Epidermal melanocyte (primary cell): ENCODE data around the gene STEAP1.
A peak's percentile ranks its signal among the peaks of the same experiment; 100 is the strongest.
"Not testable (repeated sequence)": the region's sequence is repeated elsewhere in the genome, so short reads cannot be mapped to it uniquely, and the experiment has no call there.

Experiments
- DNase-seq: peaks from one replicate; pipeline ENCODE4 v3.0.0; 2011; ENCODE audit warnings: low spot score; ENCODE audit not compliant: insufficient read length

The STEAP1 gene

DNA sequence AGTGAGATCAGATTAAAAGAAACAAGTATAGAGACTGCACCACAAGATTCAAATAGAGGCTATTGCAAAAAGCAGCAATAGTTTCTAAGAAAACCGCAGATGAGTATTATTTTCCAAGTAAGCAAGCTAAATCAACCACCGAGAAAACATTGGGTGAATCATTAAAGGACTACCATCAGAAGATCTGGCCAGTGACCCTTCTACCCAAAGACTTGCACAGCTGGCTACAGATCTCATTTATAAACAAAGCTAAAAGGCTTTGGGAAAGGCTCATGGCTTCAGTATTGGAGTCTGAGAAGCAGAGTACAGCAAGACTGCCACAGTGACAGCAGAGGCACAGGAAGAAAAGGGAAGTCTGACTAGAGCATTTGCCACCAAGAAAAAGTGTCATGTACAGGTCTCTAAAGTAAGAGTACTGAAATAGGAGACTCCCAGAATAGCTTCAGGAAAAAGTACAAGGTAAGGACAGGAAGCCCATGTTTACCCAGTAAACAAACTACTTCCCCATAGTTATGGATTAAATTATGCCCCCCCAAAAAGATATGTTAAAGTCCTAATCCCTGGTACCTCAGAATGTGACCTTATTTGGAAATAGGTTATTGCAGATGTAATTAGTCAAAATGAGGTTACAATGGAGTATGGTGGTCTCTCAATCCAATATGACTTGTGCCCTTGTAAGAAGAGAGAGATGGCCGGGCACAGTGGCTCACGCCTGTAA is 19.0 kb downstream of the STEAP1 start:
- DNase-seq = no peak

DNA sequence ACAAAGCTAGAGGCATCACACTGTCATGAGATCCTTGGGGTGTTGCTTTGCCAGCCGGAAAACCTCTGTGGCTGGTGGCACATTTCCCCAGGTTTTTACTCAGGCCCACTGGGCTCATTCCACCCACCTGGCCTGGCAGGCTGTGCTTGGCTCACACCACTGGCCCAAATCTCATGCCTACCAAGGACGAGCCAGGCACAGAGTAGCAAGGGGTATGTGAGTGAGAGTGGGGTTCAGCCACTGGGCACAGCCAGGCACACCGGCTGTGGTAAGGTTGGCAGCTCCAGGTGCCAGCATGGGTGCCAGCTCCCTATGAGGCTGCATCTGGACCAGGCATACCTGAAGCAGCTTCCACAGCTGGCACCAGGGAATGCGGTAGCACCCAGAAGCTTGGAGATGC is 21.4 kb downstream of the STEAP1 start:
- DNase-seq = no peak

DNA sequence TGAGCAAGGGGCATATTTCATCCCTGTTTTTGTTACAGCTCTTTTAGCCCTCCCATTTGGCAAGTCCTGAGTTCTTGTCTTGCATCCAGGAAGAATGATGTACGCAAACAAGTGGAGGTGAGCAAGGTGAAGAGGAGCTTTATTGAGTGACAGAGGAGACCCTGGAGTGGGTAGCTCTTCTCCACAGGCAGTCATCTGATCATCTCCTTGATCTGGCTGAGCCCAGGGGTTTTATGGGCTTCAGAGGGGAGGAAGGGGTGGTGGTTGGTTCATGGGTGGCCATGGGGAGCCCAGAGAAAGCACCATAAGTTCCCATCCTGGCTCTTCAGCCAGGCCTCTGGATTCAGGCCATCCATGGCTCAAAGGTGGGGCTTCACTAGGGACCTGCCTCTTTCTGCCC is 21.9 kb downstream of the STEAP1 start:
- no peak for DNase-seq

DNA sequence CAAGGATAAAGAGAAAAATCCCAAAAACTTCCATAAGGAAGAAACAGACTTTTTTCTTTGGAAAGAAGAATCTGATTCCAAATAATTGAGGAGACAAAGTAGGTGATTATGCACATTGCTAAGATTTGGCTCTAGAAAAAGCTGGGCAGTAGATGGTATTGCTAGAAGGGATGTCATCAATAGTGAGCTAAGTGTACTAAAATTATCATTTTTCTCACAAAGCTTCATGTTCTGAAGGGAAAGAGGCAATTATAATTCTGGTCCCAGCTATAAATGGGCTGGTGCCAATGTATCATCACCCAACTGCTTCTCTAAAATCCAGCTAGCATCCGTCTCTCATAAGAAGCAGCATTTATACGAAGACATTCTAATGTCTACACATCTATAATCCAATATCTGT is 23.9 kb downstream of the STEAP1 start:
- no peak for DNase-seq

DNA sequence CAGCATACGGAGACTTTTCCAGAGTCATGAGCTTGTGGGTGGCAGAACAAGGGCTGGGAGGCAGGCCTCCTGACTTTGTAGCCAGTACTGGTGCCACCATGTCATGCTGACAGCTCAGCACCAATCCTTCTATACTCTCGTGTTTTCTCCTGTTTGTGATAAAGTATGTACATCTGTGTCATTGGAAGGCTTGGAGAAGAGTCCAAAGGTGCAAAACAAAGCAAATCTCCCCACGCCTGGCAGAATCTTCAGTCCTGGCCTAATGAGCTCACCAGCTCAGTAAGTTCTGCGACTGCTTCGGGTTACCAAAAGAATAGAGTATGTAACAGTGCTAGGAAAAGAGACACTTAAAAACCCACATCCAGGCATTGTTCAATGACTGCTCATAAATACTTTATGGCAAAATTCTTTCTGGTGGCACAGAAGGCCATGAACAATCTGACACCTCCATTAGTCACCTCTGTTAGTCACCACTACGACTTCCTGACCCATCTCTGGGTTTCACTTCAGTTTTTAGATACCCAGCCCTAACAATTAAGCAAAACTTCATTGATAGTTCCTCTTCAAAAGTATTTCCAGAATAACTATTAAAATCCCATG is 24.5 kb downstream of the STEAP1 start:
- no peak for DNase-seq

DNA sequence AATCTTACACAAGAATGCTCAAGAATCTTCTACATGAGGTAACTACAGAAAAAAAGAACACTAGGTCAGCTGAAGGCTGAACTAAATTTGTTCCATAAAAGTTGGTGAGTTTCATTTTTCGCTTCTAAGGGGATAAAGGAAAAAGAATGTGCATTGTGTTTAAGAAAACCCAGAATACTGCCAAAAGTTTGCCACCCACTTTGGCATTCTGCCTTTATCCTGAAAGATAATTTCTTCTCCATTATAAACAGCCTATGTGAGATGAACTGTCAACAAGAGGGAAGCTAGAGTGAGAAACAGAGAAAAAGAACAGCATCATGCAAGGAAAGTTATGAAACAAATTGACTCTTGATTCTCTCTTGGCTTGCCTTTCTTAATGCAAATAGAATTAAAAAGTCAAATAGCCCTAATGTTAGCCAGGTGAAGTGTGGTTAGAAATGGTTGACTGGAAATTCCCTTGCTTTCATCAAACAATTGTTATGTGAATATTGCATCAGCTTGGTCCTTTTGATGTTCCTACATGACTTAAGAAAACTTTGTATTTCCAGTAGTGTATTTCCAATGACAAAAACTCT is 25.8 kb downstream of the STEAP1 start:
- DNase-seq = no peak

DNA sequence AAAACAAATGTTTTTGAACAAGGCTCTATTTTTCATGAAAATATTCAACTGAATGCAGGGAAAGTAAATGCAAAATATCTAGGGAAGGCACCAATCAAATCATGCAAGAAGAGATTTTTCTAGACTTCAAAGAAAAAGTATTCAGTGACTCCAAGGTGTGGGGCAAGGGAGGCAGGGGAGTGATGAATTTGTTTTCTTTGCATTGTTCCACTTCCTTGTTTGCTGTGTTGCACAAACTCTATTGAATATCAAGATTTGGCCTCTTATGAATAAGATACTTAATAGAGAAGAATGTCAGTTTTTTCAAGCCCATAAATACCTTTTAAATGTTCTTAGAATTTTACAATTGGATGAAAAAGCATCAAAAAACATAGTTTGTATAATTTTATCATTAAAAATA is 26.4 kb downstream of the STEAP1 start:
- no peak for DNase-seq

DNA sequence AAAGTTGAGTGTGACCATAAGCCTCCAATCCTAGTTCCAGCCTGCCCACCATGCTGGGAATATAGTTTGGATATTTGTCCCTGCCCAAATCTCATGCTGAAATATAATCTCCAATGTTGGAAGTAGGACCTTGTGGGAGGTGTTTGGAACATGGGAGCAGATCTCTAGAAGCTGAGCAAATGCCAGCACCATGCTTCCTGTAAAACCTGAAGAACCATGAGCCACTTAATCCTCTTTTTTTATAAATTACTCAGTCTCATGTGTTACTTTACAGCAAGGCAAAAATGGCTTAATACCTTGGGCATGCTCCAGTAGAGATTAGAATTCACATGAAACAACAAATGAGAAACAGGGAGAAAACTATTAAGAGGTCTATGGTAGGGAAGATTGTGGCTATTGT is 27.2 kb downstream of the STEAP1 start:
- no peak for DNase-seq

DNA sequence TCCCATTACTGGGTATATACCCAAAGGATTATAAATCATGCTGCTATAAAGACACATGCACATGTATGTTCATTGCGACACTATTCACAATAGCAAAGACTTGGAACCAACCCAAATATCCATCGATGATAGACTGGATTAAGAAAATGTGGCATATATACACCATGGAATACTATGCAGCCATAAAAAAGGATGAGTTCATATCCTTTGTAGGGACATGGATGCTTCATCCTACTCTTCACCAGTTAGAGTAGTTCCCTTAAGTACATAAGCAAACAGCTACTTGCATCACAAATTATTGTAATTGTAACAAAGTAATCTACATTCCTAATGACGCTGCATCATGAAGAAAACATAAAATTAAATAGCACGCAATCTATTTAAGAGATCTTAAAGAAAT is 32.0 kb downstream of the STEAP1 start:
- not testable (repeated sequence) for DNase-seq

DNA sequence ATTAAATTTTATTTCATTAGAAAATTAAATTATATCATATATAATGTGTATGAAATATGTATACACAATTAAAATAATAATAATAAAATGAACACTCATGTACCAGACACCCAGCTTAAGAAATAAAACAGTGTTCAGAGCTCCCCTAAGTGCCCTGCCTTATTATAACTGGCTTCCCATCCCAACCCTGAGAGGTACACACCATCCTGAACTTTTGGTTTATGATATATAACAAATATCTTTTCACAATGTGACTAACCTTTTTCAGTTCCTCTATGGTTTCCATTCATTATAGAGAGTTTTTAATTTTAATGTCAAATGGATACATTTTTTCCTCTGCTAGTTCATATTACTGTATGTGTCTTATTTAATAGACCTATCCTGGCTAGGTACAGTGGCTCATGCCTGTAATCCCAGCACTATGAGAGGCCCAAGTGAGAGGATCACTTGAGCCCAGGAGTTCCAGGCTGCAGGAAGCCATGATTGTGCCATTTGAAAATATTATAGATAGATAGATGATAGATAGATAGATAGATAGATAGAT is 33.3 kb downstream of the STEAP1 start:
- DNase-seq = no peak

DNA sequence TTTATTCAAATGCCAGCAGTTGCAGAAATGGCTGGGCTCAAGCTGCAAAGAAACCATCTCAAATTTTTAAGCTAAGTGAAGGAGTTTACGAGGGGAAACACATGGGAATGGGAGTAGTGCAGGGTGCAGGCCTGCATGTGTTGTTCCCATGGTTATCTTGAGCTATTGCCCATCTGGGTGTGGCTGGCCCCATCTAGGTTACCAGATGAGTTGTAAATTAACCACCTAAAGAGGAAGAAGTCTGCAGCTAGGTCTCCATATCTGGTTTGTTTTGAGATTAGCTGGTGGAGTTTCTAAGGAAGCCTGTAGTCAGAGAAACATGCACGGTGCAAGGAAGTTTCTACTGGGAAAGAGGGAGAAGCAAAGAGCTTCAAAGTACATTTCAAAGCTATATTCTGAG is 34.0 kb downstream of the STEAP1 start:
- DNase-seq = no peak

DNA sequence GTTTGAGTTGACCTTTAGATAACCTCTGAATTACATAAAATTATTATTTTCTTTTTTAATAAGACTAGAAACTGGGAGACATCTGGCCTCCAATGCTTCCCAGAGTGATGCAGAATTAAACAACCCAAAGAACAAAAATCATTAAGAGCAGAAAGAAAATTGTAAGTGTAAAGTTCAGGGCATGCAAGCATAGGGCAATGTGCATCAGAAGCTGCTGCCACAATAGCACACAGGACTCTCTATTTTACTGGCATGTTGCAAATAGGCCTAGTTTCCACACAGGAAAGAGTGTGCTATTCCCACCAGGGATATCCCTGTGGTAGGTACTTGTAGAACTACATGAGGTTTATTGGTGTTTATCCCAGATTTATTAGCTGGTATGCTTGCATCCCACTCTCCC is 36.7 kb downstream of the STEAP1 start:
- no peak for DNase-seq

DNA sequence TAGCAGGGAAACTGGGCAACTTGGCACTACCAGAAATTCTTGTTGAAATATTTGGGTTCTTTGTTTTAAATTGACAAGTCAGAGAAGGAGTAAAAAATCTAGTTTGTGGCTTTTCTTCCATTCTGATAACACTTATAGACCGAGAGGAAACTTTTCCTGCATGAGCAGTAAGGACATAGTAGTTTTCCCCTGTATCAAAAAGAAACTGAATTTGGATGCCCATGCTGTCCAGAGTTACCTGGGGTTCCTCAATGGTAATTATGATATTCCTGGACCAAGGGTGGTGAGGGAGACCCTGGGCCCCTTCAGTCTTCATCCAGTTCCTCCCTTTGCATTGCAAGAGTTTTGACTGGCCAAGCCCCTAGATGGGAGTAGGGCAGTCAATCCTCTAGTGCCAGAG is 37.4 kb downstream of the STEAP1 start:
- no peak for DNase-seq

DNA sequence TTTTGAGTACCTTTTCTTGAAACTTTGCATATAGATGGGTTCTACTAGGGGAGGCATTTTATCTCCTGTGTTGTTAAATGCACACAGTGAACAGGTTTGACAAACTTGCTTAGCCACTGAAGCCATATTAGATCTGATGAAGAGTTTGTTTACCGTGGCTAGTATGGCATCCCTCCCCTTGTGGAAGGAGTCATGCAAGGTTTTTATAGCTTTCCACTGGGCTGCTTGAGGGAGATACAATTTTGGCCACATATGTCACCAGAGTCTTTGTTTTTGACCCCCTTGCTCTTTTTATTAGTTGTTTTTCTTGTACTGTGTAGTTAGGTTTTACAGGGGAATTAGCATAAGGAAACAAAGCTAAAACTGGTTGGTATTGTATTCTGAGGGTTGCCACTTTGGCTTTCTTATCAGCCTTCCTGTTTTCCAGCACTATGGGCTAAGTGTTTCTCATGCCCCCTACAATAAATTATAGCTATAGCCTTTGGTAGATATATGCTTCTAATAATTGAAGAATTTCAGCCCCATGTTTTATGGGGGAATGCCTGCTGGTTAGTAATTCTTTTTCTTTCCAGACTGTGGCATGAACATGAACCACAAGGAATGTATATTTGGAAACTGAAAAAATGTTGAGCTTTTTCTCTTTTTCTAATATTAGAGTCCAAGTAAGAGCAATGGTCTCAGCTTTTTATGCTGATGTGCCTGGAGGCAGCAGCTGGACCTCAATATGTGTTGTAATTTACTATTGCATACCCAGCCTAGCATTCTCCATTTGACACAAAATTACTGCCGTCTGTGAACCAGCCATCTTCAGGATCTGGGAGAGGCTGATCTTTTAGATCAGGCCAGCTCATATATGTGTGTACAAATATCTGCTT is 38.8 kb downstream of the STEAP1 start:
- DNase-seq = peak; percentile 20

DNA sequence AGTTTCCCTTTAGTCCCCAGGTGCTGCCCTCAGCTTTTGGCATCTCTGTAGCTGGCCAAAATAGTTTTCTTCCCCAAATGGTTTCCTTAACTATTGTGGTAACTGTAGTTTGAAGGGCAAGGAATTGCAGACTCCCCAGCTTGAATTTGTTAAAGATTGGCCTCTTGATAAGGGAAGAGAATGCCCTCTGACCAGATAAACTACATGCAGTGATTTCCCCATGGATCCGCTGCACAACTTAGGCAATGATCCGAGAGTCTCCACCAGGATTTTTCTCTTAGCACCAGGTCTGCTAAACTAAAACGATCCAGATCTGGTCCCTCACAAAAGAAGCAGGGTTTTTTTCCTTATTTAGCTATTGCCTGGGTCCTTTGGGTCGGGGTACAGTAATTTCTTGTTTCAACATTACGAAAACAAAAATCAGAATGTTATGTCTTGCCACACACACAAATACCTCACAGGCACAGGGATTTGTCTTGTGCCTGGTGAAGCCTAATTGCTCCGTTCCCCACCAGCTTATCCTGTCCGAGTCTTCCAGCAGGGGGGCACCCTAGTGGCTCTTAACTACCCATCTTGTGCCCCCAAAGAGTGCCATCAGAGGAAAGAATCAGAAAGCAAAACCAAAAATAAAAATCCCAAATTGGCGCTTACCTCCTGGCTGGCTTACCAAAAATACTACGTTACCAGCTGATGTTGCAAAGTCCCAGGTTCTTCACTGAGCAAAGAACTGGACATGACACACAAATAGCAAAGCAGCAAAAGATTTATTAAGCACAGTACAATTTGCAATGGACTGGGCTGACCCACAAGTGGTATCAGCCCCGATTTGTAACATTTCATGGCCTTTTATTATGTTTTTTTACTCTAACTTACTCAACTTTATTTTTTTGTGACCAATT is 40.9 kb downstream of the STEAP1 start:
- no peak for DNase-seq

DNA sequence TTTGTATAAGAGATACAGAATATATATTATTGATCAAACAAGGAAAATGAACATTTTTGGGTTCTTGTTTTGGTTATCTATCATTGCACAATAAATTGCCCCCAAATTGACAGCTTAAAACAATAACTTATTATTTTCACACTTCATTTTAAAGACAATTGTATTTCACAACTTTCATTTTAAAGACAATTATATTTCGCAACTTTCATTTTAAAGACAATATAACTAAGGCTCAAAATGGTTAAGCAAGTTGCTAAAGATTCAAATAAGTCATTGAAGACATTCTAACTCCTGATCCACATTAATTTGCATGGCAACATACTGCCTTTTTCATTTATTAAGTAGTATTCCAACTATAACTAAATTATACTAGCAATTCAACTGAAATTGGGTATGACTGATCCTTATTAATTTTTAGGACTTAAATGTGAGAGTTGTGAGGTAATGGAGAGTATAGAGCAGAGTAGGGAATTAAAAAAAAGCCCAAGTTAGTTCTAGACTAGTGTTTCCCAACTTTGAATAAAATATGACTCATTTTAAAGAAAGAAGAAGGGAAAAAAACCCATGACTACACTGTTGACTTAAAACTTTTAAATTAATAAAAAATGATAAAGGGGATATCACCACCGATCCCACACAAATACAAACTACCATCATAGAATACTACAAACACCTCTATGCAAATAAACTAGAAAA is 47.4 kb downstream of the STEAP1 start:
- no peak for DNase-seq

DNA sequence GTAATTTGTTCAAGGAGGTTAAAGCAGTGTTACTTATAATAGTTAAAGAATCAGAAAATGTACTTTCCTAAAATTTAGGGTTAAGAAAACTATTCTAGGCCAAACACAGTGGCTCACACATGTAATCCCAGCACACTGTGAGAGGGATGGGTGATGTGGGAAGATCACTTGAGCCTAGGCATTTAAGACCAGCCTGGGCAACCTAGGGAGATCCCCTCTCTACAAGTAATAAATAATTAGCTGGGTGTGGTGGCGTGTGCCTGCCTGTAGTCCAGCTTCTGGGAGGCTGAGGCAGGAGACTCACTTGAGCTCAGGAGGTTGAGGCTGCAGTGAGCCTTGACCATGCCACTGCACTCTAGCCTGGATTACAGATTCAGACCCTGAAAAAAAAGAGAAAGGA is 53.7 kb downstream of the STEAP1 start:
- DNase-seq = no peak

DNA sequence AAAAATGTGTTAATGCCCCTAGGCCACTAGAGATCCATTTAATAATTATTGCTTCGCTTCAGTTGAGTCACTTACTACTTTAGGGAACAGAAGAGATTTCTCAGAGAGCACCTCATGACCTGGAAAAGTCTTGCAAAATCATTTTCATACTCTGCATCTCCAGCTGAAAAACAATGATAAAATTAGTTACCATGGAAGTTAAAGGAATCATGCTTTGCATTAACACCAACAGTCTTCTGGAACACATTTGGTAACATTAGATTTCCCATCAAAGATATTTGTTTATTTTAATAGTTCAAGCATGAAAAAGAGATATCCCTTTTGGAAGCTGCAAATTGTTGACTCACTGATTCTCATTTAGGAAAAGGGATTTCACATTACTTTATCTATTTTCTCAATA is 55.5 kb downstream of the STEAP1 start:
- DNase-seq = no peak

DNA sequence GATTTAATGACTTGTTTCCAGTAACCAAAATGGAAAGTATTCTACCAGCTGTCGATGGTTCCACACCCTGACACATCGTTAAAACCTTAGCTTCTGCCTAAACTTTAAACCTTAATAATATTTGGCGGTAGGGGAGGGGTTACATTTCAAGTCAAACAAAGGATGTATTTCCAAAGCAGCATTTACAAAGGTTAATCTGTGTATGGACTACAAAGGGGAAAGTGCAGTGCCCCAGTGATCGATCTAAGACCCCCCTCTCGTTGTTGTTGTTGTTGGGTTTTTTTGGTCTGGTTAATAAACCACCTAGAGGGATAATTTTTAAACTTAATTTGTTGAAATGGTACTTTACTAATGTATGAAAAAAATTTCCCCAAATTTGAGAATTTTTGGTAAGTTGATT is 56.2 kb downstream of the STEAP1 start:
- DNase-seq = no peak

DNA sequence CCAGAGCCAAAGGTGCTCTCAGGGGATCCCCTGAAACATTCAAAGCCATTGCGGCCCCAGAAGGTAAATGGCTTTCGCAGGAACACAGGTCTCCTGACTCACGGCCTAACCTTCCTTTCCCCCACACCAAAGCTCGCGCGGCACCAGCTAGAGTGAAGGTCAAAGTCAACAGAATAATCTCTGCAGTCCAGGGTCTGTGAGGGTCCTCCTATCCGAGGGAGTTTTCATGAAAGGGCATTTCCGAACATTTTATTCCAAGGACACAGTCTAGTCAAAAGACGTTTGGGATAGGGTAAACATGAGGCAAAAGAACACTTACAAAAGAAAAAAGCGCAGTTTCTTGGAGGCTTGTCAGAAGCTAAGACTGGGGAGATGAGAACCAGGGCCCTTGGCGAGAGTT is 56.7 kb downstream of the STEAP1 start:
- DNase-seq = no peak
